ENCODE measurements around the gene PIGP.
"Not testable (repeated sequence)": the region's sequence is repeated elsewhere in the genome, so short reads cannot be mapped to it uniquely, and the experiment has no call there.

Gene PIGP

DNA sequence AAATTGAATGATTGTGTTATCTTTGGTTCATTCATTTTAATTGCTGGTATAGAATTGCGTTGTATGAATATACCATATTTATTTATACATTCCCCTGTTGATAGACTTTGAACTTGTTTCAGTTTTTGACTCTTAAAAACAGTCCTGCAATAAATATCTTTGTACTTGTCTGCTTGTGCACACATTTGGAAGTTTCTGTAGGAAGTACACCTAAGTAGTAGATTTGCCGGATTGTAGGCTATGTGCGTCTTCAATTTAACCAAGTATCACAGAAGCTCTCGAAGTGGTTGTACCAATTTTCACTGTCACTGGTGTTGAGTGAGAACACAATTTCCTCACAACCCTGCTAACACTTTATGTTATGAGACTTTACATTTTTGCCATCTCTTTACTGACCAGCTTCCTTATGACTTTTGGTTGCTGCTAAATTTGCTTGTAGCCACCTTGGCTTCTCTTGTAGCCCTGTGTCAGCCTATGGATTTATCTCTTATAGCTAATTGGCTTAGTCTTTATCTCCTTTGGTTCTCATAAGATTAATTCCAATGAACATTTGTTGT, 2.4 kb upstream of the PIGP start:
- no peak for DNase-seq

DNA sequence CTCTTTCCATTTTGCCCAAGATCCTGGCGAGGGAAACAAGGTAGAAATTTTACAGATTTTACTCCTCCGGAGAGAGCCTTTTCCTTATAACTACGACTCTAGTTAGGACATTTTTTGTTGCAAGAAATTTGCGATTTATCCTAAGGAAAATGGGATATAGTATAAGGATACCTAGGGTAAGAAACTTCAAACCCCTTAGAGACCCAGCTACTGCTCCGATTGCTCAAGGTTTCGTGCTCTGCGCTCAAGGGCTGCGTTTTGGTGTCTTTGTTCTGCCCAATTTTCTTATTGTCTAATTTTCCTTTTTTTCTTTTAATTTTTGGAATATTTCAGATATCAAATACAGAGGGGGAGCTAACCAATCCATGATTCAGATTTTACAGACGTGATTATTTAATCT, 1.7 kb upstream of the PIGP start:
- no peak for DNase-seq

DNA sequence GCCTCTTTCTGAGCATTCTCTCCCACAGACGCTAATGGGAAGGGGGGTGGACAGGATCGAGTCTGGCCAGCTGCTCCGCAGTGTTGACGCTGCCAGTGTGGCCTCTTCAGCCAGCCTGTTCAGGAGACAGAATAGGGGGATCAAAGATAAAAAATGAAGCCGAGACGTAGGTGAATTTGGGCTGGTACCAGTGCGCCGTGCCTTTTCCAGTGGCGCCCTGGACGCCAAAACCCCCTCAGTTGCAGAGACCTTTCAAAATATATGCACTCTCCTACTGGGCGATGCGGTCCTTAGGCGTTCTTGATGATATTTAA, 1.3 kb upstream of the PIGP start:
- DNase-seq: no peak

DNA sequence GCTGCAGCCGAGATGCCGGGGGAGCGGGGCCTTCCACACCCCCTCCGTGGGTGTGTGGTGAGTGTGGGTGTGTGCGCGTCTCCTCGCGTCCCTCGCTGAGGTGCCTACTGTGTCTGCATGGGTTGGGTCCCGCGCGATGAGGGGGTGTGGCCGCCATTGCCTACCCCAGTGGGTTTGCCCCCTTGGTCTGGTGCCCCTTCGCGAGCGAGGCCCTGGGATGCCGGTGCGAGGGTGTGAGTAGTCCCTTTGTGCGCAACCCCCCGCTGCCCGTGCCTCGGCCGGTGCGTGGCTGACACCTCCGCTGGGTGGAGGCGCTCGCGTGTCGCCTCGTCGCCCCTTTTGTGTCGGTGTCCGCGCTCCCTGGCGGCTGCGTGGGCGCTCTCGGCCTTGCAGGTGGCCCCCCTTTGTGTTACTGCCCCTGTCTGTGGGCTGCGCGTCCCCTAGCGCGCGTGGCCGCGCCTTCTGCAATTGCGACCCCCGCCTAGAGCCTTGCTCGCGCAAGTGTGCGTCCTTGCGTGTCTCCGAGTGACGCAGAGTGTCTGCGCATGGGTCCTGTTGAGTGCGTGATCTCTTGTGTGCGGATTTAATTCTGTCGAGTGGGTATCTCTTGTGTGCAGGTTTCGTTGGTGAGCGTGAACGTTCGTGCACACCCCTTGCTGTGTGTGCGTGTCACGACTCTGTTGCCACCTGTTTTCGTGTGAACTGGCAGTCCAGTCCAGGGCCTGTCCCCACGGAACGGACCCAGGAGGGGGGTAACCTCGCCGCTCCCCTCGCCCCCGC, 736 bp upstream of the PIGP start:
- peak; percentile 57 for DNase-seq

DNA sequence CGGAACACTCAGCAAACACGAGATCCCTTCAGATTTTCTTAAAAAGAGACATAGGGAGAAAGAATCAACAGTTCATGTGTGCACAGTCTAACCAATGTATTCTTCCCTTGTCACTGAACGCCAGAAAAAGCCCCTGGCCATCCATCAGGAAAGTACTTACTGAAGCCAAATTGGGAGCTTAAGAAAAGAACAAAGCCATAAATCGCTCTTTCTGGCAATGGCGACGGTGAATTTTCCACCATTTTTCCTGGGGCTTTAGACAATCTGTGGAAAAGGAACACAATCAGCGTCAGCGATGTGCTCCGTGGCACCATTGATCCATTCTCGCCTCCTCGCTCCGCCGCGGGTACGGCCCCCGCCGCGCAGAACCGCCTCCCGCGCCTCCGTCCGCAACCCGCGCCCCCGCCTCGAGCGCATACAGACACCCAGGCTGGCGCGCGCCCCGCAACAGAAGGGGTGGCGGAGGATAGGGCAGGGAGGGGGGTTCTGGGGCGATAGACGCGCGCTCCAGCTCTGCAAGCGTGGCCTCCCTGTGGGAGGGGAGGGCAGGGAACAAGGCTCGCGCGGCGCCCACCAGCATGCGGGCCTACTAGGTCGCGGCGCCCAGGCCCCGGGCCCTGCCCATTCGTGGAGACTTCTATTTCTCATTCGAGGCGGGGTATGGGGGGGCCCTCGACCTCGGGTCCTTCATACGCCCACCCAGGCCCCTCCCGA, 440 bp downstream of the PIGP start:
- DNase-seq: peak; percentile 73

DNA sequence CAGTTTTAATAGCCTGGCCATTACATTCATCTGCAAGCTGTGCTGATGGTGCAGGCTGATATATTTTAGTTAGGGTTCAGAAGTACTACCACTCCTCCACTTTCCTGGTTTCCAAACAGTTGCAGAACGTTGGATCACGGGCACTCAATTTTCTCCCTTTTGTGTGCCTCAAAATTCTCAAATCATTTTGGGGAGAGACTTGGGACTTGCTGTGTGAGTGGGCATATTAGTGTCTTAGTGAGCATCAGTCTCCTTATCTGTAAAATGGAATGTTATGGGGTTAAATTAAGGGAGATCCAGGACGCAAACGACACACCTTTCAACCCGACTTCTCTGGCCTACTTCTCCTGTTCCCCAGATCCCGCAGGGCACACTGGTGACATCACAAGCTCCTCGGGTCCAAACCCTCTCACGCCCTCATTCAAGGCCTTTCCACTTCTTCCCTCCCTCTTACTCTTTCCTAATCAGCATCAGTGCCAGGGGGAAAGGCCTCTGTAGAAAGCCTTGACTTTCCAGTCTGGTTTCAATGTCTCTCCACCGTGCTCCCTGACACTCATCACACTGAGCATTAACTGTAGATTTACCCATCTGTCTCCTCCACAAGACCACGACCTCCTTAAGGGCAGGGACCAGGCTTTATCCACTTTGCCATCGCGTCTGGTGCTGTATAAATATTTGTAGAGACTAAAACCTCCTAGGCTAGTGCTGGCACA, 1.2 kb downstream of the PIGP start:
- DNase-seq: no peak

DNA sequence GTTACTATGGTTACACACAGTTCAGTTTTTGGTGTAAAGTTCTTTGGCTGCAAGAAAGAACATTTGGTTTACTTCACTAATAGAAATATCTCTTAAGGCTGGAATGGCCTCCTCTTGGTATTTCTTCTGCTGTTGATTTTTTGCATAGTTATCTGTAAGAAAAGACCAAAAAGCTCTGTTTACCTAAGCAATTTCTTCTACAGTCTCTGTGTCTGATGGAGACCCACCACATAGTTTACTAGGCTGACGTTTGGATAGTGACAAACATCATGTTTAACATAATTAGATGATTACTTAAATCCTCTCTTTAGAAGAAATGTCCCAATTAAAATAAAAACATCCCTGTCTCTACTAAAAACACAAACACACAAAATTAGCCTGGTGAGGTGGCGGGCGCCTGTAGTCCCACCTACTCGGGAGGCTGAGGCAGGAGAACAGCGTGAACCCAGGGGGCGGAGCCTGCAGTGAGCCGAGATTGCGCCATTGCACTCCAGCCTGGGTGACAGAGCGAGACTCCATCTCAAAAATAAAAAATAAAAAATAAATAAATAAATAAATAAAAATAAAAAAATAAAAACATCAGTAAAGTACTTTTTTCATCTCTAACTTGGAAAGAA, 7.2 kb downstream of the PIGP start:
- no peak for DNase-seq

DNA sequence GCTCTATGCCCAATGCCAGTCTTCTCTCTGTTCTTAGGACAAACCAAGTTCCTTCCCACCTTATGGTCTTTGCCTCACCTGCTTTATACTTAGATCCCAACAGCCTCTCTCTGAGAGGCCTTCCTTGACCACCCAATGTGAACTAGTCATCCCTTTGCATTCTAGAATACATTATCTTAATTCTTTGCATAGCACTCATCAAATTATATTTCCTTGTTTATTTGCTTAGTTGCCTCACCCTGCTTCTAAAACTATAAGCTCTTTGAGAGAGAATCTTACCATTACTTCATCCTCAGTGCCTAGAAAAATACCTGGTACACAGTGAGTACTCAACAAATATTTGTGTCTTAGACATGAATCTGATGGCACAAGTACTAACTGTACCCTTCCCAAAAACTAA, 8.0 kb downstream of the PIGP start:
- no peak for DNase-seq

DNA sequence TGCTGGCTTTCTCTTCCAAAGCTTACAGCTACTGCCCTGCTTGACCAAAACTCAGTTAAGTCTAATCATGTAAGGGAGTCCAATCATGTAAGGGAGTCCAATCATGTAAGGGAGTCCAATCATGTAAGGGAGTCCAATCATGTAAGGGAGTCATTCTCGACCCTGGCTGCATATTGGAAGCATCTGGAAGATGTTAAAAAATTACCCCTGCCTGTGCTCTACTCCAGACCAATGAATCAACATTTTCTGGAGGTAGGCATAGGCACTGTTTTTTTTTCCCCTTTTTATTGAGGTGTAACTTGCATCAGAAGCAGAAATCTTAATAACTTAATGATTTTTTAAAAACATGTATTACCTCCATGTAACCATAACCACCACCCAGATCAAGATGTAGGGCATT, 9.4 kb downstream of the PIGP start:
- DNase-seq: no peak

DNA sequence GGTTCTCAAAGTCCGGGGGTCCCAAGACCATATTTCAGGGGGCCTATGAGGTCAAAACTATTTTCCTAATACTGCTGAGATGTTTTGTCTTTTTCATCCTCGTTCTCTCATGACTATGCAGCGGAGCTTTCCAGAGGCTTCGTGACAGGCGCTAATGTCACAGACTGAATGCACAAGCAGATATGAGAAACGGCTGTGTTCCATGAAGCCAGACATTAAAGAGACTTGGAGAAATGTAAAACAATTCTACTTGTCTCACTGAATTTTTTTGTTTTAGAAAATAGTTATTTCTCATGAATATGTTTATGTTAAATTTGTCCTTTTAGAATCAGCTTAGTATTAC, 10.3 kb downstream of the PIGP start:
- no peak for DNase-seq

DNA sequence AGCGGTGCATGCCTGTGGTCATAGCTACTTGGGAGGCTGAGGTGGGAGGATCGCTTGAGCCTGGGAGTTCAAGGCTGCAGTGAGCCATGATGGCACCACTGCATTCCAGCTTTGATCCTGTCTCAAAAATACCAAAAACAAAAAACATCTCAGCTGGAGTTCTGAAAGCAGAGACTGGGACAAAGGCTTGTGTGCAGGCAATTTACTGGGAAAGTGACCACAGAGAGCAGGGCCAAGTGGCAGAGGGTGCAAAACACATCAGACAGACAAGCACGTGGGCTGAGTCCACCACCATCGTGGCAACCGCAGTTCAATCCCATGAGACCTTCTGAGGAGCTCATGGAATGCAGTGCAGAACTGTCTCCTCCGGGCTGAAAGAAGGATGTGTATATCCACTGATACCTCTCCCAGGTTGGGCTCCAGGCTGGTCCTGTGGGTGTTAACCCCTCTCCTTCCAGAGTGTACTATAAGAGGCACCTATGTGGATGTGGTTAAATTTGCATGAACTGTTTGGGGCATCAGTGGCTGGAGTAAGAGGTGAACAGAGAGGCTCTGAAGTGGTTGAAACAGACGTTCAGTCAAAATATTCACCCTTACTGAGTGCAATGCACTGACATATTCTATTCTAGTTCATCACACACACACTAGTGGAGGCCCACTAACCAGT, 10.8 kb downstream of the PIGP start:
- DNase-seq: no peak

DNA sequence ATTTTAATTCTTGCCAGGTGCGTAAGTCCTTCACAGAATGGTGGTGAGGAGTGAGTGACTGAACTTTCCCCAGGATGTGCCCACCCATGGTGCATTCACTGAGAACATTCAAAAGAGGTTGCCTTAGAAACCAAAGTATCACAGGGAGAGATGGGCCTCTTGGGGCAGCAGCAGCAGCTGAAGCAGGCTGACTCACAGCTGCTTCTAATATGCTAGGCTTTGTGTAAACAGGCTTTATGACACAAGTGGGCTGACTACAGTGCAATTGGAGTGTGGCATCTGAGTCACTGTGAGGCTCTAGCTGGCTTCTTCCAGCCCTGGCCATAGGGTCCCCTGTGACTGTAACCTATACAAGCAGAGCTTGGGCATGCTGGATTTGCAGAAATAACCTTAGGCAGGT, 12.6 kb downstream of the PIGP start:
- no peak for DNase-seq

DNA sequence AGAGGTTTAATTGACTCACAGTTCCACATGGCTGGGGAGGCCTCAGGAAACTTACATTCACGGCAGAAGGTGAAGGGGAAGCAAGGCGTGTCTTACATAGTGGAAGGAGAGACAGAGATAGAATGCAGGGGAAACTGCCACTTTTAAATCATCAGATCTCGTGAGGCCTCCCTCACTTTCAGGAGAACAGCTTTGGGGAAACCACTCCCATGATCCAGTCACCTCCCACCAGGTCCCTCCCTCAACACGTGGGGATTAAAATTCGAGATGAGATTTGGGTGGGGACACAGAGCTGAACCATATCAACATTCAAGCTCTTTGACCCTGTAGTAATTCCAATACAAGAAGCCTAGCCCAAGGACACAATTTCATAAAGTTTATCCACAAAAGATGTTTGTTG, 13.7 kb downstream of the PIGP start:
- no peak for DNase-seq

DNA sequence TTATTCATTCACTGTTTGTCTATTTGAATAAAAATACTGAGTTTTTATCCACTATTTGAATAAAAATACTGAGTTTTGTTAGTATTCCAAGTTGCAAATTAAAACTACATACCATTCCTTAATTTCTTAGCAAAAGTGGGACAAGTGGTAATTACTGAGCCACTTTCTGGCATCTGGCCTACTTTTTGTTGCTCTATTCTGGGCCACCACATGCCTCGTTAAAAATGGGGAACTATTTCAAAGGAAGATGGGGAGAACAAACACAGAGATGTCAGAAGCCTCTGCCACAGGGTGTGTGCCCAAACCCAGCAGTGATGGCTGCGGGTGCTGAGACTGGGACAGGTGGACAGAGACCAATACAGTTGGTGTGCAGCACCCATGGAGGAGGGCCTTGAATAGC, 14.6 kb downstream of the PIGP start:
- no peak for DNase-seq

DNA sequence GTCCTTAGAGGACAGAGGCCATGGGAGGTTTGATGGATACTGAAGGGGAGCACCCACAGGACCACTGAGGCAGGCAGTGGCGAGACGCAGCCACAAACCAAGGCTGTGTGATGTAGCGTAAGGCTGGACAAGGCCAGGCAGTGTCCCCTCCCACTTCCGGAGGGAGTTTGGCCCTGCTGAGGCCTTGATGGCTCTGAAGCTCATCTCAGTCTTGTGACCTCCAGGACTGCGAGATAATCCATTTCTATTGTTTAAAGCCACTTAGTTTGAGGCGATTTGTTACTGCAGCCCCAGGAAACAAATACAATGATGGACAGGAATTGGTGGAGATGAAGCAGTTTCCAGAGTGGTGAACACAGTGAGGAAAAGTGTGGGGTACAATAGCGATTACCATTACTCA, 15.3 kb downstream of the PIGP start:
- DNase-seq: no peak

DNA sequence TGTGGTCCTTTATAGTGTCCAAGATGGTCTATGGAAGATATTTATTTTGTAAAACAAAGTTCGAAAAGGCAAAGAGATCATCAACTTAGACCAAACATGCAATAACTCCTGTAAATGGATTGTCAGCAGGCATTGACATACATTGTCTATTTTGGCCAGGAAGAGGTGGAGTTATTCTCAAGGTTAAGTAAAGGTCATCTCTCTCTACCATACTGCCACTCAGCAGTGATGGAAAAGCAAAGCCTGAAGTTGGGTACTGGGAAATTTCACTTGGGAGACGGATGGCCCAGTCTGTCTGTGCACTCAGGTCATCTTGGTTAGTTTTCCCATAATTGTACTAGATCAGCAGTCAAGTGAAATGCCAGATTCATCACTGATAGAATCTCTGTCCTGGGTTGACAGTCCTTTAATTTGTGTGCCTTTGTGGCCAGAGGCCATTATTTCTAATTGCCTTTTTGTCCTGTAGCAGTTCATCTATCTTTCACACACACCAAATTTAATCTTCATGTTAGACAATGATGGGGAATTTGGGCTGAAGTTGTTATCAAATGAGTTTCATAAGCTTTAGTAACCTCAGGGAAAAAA, 17.5 kb downstream of the PIGP start:
- DNase-seq: no peak

DNA sequence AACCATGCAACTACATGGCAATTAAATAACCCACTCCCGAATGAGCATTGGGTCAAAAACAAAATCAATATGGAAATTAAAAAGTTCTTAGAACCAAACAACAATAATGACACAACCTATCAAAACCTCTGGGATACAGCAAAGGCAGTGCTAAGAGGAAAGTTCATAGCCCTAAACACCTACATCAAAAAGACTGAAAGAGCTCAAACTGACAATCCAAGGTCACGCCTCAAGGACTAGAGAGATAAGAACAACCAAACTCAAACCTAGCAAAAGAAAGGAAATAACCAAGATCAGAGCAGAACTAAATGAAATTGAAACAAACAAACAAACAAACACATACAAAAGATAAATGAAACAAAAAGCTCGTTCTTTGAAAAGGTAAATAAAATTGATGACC, 23.1 kb downstream of the PIGP start:
- DNase-seq: not testable (repeated sequence)

DNA sequence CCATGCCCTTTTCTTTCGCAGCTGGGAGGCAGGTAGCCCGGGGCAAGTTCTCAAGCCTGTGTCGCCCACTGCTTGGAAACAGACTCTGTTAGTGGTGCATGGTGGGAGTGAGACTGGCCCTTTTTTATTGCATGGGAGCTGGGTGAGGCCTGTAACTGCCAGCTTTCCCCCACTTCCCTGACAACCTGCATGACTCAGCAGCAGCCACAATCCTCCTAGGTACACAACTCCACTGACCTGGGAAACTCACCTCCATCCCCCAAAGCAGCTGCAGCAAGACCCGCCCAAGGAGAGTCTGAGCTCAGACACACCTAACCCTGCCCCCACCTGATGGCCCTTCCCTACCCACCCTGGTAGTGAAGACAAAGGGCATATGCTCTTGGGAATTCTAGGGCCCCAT, 25.8 kb downstream of the PIGP start:
- no peak for DNase-seq

DNA sequence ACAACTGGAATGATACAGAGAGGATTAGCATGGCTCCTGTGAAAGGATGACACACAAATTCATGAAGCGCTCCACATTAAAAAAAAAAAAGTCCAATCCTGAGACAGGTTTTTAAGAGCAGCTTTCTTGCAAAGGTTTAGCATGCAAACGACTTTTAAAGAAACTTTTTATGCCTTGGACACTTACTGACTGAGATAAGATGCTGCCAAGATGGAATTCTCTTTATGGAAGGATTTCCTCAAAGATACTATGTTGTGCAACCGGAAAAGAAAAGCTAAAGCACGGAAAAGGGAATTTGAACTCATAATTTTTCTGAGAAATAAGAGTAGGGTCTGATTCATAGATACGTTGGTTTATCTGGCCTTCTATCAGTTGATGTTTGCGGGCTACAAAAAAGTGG, 27.3 kb downstream of the PIGP start:
- DNase-seq: no peak

DNA sequence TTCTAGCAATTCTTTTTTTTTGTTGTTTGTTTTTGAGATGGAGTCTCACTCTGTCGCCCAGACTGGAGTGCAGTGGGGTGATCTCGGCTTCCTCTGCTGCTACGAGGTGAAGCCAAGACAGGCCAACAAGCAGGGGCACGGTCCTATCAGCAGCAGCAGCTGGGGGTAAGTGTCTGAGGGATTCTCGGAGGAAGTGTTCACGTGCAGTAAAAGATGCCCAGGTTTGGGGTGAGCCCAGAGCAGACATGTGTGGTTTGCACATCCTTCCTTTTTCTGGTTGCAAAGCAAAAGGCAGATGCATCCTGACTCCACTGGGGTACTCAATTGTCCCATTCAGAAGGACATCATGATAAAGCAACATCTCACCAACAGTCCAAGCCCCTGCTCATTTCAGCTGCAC, 27.7 kb downstream of the PIGP start:
- DNase-seq: no peak

DNA sequence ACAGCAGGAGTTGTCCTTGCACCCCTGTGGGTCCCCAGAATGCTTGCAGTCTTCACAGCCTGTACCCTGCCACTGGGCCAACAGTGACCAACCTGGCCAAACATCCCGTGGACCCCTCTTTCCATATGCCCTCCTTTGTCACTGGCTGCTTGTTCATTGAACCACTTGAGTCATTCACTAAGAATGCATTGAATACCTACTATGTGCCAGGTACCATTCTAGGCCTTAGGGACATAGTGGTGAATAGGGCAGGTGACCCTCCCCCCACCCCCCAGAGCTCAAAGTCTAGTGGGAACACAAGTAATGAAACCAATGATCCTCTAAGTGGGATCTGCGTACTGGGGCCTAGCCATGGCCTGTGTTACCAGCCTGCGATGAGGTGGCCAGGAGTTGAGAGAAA, 28.2 kb downstream of the PIGP start:
- DNase-seq: no peak

DNA sequence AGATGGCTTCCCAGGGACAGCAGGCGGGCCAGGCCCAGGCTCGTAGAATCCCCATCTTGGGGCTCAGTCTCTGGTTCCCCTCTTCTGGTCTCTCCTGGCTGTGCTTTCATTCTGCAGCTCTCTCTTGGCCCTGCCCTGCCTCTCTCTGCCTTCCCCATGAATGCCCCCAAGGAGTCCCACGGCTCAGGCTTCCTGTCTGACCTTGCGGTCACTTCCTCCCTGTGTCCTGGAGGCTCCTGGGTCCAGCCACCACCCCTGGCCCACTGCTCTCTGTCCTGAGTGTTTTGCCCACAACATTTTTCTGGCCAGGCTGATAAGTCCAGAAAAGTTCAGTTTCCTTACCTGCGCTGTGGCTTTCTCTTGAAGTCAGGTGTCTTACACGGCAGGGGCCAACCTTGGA, 29.1 kb downstream of the PIGP start:
- no peak for DNase-seq
